Osteoblast (primary cell): ENCODE measurements around the gene SLC5A5. TPM values are rescaled to one million over a fixed set of nuclear protein-coding genes. Genes with fewer than 3 reads are reported as not detected.

Experiments
- DNase-seq: peaks from one replicate; pipeline ENCODE4 v3.0.0; 2011; ENCODE audit warnings: low spot score, mixed read lengths; ENCODE audit not compliant: insufficient read length; ENCODE audit errors: missing footprints
- H2AFZ ChIP-seq: 2 replicates; pipeline ENCODE4 v1.6.0; 2011; ENCODE audit warnings: mild to moderate bottlenecking, low read length
- H3K27ac ChIP-seq: 2 replicates; pipeline ENCODE4 v1.5.1; 2011; ENCODE audit warnings: mild to moderate bottlenecking, low read depth, low read length, moderate library complexity
- H3K27me3 ChIP-seq: 2 replicates; pipeline ENCODE4 v1.6.0; 2012; ENCODE audit warnings: mild to moderate bottlenecking, control low read depth, inconsistent platforms, low read length, moderate library complexity; ENCODE audit not compliant: insufficient read depth
- H3K36me3 ChIP-seq: 2 replicates; pipeline ENCODE4 v1.5.1; 2011; ENCODE audit warnings: mild to moderate bottlenecking, low read length, control low read depth, moderate library complexity; ENCODE audit not compliant: insufficient read depth
- H3K4me1 ChIP-seq: 2 replicates; pipeline ENCODE4 v1.5.1; 2011; ENCODE audit warnings: mild to moderate bottlenecking, low read length, control low read depth, moderate library complexity; ENCODE audit not compliant: insufficient read depth
- H3K4me2 ChIP-seq: 2 replicates; pipeline ENCODE4 v1.6.0; 2011; ENCODE audit warnings: mild to moderate bottlenecking, low read length; ENCODE audit not compliant: insufficient read depth
- H3K4me3 ChIP-seq: fragments of 200-600 bp; sonication (generic); 3 replicates; pipeline ENCODE4 v1.5.1; 2012; ENCODE audit warnings: mild to moderate bottlenecking, low read length, inconsistent platforms; ENCODE audit not compliant: insufficient read depth
- H3K79me2 ChIP-seq: 2 replicates; pipeline ENCODE4 v1.6.0; 2012; ENCODE audit warnings: mild to moderate bottlenecking, low read length, control low read depth, inconsistent platforms; ENCODE audit not compliant: insufficient read depth
- H3K9me3 ChIP-seq: 2 replicates; pipeline ENCODE4 v1.5.1; 2011; ENCODE audit warnings: low read depth, low read length, control low read depth
- H4K20me1 ChIP-seq: 2 replicates; pipeline ENCODE4 v1.6.0; 2012; ENCODE audit warnings: mild to moderate bottlenecking, low read length, control low read depth; ENCODE audit not compliant: insufficient read depth
- total RNA-seq: library from RNA; depleted of rRNA; stranded (reverse); fragments of >200 nt; gene quantifications from 2 replicates; pipeline ENCODE4 v1.2.3, GENCODE V29; 2012
- TF ChIP-seq, protein P1 (sequence below): IDR thresholded peaks from 2 replicates; pipeline ENCODE4 v1.5.1; 2011; ENCODE audit warnings: mild to moderate bottlenecking, low read depth, low read length, moderate library complexity; ENCODE audit errors: extremely low read depth

SLC5A5 gene
- total RNA-seq, 1 donor, result under 0.01 TPM

DNA sequence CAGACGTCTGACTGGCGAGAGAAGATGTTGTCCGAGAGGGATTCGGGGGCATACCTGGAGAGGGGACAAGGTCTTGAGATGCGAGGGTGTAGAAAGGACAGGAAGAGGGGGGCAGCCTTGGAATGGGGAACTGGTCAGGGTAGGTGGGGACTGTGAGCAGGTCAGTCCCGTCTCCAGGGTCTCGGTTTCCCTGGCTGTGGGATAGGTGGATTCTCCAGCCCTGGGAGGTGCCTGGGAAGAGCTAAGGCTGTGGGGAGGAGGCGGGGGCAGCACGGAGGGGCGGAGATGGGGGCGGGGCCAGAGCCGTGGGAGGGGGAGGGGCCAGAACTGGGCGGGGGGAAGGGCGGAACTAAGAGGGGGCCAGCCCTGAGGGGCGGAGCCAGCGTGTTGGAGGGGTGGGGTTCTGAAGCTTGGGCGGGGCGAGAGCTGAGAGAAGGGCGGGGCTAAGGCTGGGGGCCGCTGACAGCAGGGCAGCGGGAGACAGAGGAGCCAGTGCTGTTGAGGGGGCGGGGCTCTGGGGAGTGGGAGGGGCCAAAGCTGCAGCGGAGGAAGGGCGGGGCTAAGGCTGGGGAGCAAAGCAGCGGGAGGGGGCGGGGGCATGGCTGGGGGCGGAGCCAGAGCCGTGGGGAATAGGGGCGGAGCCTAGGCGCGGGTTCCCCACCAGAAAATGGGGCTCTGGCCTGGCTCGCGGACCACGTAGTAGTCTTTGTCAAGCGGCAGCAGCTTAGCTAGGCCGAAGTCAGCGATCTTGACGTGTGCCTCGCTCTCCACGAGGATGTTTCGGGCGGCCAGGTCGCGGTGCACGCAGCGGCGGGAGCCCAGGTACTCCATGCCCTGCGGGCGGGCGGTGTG, 41.0 kb upstream of the SLC5A5 start:
- H3K4me3 ChIP-seq, result no peak overlapping the region
- H3K4me2 ChIP-seq, result no peak overlapping the region
- H4K20me1 ChIP-seq, result no peaks in the 10 kb centered on the region
- H2AFZ ChIP-seq, result no peak overlapping the region
- no peaks in the 10 kb centered on the region for H3K79me2 ChIP-seq
- no peaks in the 10 kb centered on the region for H3K4me1 ChIP-seq
- H3K36me3 ChIP-seq, result no peaks in the 10 kb centered on the region
- DNase-seq, result peak; percentile 94
- H3K27me3 ChIP-seq, result no peaks in the 10 kb centered on the region
- no peaks in the 10 kb centered on the region for H3K9me3 ChIP-seq
- H3K27ac ChIP-seq, result no peak overlapping the region
- TF ChIP-seq, protein P1, sequence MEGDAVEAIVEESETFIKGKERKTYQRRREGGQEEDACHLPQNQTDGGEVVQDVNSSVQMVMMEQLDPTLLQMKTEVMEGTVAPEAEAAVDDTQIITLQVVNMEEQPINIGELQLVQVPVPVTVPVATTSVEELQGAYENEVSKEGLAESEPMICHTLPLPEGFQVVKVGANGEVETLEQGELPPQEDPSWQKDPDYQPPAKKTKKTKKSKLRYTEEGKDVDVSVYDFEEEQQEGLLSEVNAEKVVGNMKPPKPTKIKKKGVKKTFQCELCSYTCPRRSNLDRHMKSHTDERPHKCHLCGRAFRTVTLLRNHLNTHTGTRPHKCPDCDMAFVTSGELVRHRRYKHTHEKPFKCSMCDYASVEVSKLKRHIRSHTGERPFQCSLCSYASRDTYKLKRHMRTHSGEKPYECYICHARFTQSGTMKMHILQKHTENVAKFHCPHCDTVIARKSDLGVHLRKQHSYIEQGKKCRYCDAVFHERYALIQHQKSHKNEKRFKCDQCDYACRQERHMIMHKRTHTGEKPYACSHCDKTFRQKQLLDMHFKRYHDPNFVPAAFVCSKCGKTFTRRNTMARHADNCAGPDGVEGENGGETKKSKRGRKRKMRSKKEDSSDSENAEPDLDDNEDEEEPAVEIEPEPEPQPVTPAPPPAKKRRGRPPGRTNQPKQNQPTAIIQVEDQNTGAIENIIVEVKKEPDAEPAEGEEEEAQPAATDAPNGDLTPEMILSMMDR, result no peak

DNA sequence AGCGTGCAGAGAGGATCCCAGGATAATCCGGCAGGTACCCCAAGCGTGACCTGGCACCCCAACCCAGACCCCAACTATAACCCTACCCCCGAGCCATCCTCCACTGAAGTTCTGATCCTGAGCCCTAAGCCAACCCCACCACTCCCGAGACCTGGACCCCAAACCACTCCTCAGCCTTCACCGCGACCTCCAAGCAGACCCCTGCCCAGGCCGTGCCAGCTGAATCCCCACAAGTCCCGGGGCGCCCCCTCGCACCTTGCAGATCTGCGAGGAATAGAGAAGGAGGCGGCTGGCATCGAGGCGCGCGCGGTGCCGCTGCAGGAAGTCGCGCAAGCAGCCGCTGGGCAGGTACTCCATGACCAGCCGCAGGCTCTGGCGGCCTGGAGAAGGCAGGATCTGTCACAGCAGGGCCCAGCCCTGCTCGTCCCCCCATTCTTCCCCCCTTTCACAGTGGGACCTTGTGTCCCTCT, 40.3 kb upstream of the SLC5A5 start:
- H3K27me3 ChIP-seq, result no peaks in the 10 kb centered on the region
- H4K20me1 ChIP-seq, result no peaks in the 10 kb centered on the region
- no peaks in the 10 kb centered on the region for H3K4me1 ChIP-seq
- H3K27ac ChIP-seq, result no peak overlapping the region
- H3K79me2 ChIP-seq, result no peaks in the 10 kb centered on the region
- no peak overlapping the region for H2AFZ ChIP-seq
- TF ChIP-seq, protein P1, result no peak
- H3K4me2 ChIP-seq, result no peak overlapping the region
- no peaks in the 10 kb centered on the region for H3K36me3 ChIP-seq
- peak; percentile 53 for DNase-seq
- H3K9me3 ChIP-seq, result no peaks in the 10 kb centered on the region
- no peak overlapping the region for H3K4me3 ChIP-seq

DNA sequence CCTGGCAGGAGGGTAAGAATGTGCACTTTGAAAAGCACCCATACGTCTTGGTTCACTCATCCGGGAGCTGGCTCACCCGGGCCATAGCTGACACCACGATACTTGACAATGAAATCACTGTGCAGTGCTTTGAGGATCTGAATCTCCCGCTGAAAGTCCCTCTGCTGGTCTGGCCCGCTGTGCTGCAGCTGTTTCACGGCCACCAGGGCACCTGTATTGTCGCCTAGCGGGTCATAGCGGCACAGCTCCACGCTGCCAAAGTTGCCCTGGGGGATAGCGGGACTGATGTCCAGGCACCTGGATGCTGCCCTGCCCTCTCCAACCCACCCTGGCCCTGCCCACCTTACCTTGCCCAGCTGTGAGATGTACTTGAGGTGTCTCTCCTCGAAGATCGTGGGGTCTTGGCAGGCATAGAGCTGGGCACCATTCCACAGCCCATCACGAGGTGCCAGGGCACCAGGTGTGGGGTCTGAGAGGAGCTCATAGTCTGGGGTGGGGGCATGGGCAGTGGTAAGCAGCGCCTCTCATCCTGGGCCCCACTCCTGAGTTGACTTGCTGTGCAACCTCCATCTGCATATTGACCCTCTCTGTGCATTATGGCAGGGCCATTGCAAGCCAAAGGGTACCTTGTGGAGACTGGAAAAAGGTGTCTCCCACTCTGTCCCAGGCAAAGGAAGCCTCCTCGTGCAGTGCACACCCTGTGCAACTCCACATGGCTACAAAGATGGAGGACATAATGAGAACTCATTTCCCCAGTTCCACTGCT, 39.1 kb upstream of the SLC5A5 start:
- Histone ChIP-seq H3K79me2 (no peaks in the 10 kb centered on the region), H2AFZ (no peak overlapping the region), H3K4me1 (no peaks in the 10 kb centered on the region), H3K27ac (no peak overlapping the region), H4K20me1 (no peaks in the 10 kb centered on the region), H3K4me3 (no peak overlapping the region), H3K36me3 (no peaks in the 10 kb centered on the region), H3K27me3 (no peaks in the 10 kb centered on the region), H3K9me3 (no peaks in the 10 kb centered on the region), H3K4me2 (no peak overlapping the region)
- TF ChIP-seq, protein P1, result no peak
- peak; percentile 73 for DNase-seq
